Cardiac septum (tissue), 1 donor: ENCODE measurements around the gene ZNF280B. TPM values are rescaled to one million over a fixed set of nuclear protein-coding genes. Genes with fewer than 3 reads are reported as not detected.
"Not testable (repeated sequence)": the region's sequence is repeated elsewhere in the genome, so short reads cannot be mapped to it uniquely, and the experiment has no call there.

Experiments used
- DNase-seq: peaks from one replicate; pipeline ENCODE4 v3.0.0-alpha.2; 2020; ENCODE audit warnings: low spot score
- intact Hi-C: fragments of 100-400 bp; cut with DNase I; formaldehyde crosslinking; loops from one replicate; pipeline ENCODE4 v1.14.0; 2022
- total RNA-seq: library from RNA; stranded (reverse); fragmentation: NEBNext Ultra II Directional; extraction: Animal tissue kit (Norgen Biotek cat#: 25700); gene quantifications from one replicate; pipeline ENCODE4 v1.2.1, GENCODE V29; 2021
- donor health status: DM: no; HTN: no; CAD: no.

Gene ZNF280B
- total RNA-seq, 1 donor from 2014 or later = 0.57 TPM

GRCh38 chr22:22514431-22514830 lies 5.9 kb upstream of the ZNF280B start:
- DNase-seq, intact Hi-C loops: not testable (repeated sequence)

DNA sequence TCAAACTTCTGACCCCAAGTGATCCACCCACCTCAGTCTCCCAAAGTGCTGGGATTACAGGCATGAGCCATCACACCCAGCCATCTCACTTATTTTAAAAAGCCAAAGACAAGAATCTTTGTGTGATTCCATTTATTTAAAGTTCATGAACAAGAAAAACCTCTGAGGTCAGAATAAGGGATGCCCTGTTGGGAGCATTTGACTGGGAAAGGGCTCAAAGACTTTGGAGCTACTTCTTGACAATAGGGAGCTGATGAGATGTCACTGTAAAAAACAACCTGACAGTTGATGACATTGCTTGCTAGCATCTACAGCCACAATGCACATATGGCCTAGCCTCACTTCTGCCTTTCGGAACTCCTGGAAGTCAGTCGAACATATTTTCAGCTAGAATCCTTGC lies 5.1 kb upstream of the ZNF280B start:
- no peak for DNase-seq
- intact Hi-C loops = no loop called here

- DNase-seq = no peak
- intact Hi-C loops = no loop called here
Observed at GRCh38 chr22:22512951-22513350, 4.4 kb upstream of the ZNF280B start.

GRCh38 chr22:22510833-22511232 lies 2.3 kb upstream of the ZNF280B start:
- DNase-seq, intact Hi-C loops: not testable (repeated sequence)

- intact Hi-C loops, DNase-seq: not testable (repeated sequence)
Observed at GRCh38 chr22:22509912-22510311, 1.4 kb upstream of the ZNF280B start.

DNA sequence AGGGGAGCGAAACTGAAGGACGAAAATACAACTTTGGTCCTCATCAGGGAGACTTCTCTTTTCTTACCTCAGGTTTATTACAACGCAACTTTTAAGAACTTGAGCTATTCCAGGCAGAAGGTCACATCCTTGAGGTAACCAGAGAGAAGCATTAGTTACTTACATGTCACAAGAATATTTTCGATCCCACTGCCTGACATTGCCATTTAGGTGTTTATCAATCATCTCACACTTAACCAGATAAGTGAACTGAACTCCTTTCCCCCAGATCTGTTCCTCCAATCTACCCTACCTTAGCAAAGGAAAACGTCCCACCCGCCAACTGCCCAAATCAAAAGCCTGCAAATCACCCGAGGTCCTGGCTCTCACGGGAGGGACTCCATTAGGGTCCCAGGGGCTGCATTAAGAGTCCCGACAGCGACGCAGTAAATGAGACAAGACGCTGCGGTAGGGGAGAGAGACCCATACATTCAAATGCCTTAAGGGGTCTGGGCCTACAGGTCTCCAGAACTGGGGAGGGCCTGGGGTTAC lies 734 bp downstream of the ZNF280B start:
- no peak for DNase-seq
- intact Hi-C loops = no loop called here

DNA sequence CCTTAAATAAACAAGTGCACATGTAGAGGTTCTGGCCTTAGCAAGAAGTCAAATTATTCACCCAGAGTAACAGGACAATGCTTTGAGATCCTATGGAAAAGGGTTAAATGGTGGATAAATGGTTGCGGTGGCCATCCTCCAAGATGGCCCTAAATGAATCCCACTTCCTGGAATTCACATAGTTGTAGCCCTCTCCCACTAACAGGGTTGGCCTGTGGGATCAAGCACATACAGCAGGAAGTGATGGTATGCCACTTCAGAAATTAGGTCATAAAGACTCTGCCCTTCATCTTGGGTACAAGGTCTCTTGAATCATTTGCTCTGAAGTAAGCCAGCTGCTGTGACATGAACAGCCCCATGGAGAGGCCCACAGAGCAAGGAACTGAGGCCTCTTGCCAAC lies 1.8 kb downstream of the ZNF280B start:
- intact Hi-C loops = no loop called here
- no peak for DNase-seq

DNA sequence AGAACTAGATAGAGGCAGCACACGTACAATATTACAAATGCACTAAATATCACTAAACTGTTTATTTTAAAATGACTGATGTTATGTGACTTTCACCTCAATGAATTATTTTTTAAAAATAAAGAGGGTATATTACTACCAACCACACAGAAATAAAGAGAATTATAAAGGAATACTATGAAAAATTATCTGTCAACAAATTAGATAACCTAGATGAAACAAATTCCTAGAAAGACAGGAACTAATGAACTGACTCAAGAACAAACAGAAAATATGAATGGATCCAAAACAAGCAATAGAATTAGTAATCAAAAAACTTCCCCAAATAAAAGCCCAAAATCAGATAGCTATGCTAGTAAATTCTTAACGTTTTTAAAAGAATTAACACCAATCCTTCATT lies 10.3 kb downstream of the ZNF280B start:
- no peak for DNase-seq
- intact Hi-C loops = no loop called here

DNA sequence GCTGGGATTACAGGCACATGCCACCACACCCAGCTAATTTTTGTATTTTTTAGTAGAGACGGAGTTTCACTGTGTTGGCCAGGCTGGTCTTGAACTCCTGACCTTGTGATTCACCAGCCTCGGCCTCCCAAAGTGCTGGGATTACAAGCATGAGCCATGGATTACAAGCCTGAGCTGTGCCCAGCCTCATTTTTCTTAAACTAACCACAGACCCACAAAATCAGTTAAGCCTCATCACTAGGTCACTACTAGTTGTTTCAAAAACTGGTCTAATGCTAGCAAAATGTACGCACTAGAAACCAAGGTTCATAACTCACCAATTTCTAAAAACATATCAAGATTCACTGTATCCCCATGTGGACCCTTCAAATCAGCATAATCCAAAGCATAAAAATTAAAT lies 17.0 kb downstream of the ZNF280B start:
- intact Hi-C loops = not testable (repeated sequence)

DNA sequence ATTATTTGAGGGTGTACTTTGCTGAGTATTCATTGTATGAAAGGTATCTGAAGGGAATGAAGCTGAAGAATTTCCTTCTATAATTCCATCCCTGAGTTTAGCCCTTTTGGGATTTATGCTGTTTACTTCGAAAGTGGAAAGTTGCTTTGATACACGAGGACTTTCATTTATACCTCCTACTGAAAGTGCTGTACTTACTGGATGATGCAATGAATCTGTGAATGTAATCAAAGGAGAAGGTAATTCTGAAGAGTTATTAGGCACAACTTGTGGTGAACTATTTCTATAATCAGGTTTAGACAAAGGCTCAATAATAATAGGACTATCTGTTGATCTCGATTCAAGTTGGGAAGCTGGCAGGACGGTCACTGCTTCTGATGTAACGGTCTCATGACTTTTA lies 19.8 kb downstream of the ZNF280B start:
- intact Hi-C loops = no loop called here
- DNase-seq = no peak

More for the DNA sequence above, 17.0 kb downstream of the ZNF280B start:
- not testable (repeated sequence) for DNase-seq

- intact Hi-C loops = no loop called here
- DNase-seq = no peak
Observed at GRCh38 chr22:22487869-22488597, 20.5 kb downstream of the ZNF280B start.

GRCh38 chr22:22487059-22487458 lies 21.5 kb downstream of the ZNF280B start:
- no peak for DNase-seq
- intact Hi-C loops = no loop called here

DNA sequence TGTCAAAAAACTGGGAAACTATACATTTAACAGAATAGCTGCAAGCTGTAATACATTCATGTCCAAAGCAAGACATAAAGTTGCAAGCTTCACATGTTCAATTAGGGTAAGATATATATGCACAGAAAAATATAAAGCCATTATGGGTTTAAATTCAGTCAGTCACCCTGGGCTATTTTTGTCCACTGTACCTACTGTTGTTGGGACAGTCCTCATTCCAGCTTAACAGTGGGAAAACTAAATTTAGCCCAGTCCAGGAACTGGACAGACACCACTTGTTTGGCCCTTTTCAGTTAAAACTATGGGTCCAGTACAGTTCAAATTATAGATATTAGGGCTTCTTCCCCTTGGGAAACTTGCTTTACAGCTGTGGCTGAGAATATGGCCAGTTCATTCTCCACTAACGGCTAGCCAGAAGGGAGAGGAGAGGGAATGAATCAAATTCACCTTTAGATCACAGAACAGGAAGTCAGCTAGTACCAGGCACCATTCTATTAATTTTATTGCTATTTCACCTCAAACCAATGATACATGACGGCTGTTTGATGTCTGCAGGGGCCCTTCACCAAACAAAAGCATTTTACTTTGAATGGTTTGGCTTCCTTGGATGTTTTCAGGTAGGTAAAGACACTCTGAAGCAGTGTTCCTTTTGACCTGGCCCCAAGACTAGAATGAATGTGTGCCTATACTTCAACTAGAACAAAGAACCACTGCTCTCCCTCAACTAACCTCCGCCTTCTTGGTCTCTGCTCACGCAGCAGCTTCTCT lies 22.2 kb downstream of the ZNF280B start:
- intact Hi-C loops = no loop called here
- no peak for DNase-seq

- no peak for DNase-seq
- intact Hi-C loops = no loop called here
Observed at GRCh38 chr22:22485524-22485923, 23.0 kb downstream of the ZNF280B start.

DNA sequence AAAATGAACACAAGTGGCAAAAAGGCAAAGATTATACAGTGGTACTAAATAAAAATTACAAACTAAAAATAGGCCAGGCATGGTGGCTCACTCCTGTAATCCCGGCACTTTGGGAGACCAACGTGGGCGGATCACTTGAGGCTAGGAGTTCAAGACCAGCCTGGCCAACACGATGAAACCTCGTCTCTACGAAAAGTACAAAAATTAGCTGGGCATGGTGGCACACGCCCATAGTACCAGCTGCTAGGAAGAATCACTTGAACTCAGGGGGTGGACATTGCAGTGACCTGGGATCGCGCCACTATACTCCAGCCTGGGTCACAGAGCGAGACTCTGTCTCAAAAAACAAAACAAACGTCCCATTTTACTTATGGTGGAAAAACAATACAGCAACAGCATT lies 24.5 kb downstream of the ZNF280B start:
- intact Hi-C loops = no loop called here
- no peak for DNase-seq

GRCh38 chr22:22480940-22481339 lies 27.6 kb downstream of the ZNF280B start:
- no peak for DNase-seq
- intact Hi-C loops = no loop called here

DNA sequence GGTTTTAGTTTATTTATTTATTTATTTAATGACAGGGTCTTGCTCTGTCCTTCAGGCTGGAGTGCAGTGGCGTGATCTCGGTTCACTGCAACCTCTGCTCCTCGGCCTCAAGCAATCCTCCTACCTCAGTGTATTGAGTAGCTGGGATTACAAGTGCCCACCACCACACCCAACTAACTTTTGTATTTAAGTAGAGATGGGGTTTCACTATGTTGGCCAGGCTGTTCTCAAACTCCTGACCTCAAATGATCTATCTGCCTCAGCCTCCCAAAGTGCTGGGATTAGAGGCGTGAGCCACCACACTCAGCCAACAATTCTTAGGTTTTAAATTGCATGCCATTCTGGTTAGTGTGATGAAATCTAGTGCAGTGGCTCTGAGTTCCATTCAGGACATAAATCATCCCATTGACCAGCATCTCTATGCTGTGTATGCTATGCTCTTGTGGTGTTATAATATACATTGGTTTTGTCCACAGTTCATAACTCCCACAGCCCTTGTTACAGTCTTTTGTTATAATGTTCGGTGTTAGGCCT lies 28.5 kb downstream of the ZNF280B start:
- intact Hi-C loops = no loop called here
- DNase-seq = no peak

- intact Hi-C loops = no loop called here
- no peak for DNase-seq
Observed at GRCh38 chr22:22479116-22479515, 29.4 kb downstream of the ZNF280B start.

DNA sequence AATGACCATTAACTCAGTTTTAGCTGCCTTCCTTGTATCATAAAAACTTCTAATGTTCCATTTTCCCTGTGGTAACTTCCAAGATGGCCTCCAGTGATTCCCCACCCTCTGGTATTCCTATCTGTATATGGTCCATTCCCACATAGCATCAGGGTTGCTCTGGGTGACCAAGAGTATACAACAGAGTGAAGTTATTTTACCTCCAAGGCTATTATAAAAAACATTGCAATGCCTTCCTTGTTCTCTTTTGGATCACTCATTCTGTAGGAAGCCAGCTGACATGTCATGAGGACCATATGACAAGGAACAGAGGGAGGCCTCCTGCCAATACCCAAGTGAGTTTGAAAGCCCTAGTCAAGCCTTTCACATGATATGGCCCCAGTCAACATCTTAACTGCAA lies 30.1 kb downstream of the ZNF280B start:
- DNase-seq = no peak
- intact Hi-C loops = no loop called here

- intact Hi-C loops = no loop called here
- DNase-seq = no peak
Observed at GRCh38 chr22:22474733-22475132, 33.8 kb downstream of the ZNF280B start.

- DNase-seq, intact Hi-C loops: not testable (repeated sequence)
Observed at GRCh38 chr22:22471104-22471503, 37.4 kb downstream of the ZNF280B start.
